ENCODE measurements around the gene RAI1. TPM values are rescaled to one million over a fixed set of nuclear protein-coding genes. Genes with fewer than 3 reads are reported as not detected.

The RAI1 gene
- total and polyA plus RNA-seq, 2 of the 13 experiments (the other 11 are each of a cell fraction or from before 2014, with no cell fraction given), result 3.4 to 5.2 TPM

DNA sequence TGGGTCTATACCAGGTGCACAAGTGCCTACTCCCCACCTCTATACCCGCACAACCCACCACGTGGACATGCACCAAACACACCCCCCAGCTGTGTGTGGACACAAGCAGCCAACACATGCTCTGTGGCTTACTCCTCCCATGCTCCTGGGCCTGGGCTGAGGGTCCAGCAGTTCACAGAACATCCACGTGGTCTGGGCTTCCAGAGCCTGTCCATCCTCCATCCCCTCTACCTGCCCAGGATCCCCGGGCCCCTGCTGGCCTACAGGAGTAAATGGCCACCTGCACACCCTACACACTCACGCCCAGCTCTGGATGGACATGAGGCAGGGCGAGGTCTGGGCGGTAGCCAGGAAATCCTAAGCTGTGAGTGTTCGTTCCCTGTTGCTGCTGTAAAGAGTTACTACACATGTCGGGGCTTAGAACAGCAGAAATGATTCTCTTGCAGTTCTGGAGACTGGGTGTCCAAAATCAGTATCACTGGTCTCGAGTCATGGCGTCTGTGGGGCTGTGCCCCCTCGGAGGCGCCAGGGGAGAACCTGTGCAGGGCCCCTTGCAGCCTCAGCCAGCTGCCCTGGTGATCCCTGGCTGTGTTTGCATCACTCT, 15.0 kb upstream of the RAI1 start (continued):
- TF ChIP-seq, protein P1, sequence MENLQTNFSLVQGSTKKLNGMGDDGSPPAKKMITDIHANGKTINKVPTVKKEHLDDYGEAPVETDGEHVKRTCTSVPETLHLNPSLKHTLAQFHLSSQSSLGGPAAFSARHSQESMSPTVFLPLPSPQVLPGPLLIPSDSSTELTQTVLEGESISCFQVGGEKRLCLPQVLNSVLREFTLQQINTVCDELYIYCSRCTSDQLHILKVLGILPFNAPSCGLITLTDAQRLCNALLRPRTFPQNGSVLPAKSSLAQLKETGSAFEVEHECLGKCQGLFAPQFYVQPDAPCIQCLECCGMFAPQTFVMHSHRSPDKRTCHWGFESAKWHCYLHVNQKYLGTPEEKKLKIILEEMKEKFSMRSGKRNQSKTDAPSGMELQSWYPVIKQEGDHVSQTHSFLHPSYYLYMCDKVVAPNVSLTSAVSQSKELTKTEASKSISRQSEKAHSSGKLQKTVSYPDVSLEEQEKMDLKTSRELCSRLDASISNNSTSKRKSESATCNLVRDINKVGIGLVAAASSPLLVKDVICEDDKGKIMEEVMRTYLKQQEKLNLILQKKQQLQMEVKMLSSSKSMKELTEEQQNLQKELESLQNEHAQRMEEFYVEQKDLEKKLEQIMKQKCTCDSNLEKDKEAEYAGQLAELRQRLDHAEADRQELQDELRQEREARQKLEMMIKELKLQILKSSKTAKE (CRISPR knock-in tag; IDR thresholded peaks at IDR 0.05; ENCODE audit: borderline replicate concordance), result no peak
- TF ChIP-seq ZNF282 (IDR thresholded peaks at IDR 0.05; ENCODE audit: partially characterized antibody) (no peak), SMARCE1 (IDR thresholded peaks at IDR 0.05; ENCODE audit: borderline replicate concordance) (no peak), TOE1 (CRISPR knock-in tag; IDR thresholded peaks at IDR 0.05) (no peak), ZNF644 (CRISPR knock-in tag; IDR thresholded peaks at IDR 0.05; ENCODE audit: low read depth) (no peak), ZFP62 (CRISPR knock-in tag; IDR thresholded peaks at IDR 0.05) (no peak), ZNF264 (CRISPR knock-in tag; IDR thresholded peaks at IDR 0.05) (no peak), ATAD3A (CRISPR knock-in tag; IDR thresholded peaks at IDR 0.05) (no peak), YY1 (IDR thresholded peaks at IDR 0.05; ENCODE audit: insufficient read depth, insufficient replicate concordance, low read depth, low read length) (no peak), ZNF510 (CRISPR knock-in tag; IDR thresholded peaks at IDR 0.05; ENCODE audit: low read depth) (no peak), ZNF446 (CRISPR knock-in tag; IDR thresholded peaks at IDR 0.05) (no peak), ATF7-NPFF (CRISPR knock-in tag; IDR thresholded peaks at IDR 0.05; ENCODE audit: low read depth) (no peak), STAT5B (CRISPR knock-in tag; IDR thresholded peaks at IDR 0.05) (no peak), POLR2G (IDR thresholded peaks at IDR 0.05; ENCODE audit: low read depth, low read length) (no peak), ZNF772 (CRISPR knock-in tag; IDR thresholded peaks at IDR 0.05) (no peak), ZC3H4 (CRISPR knock-in tag; IDR thresholded peaks at IDR 0.05; ENCODE audit: borderline replicate concordance) (no peak)
- TF ChIP-seq, protein P2, sequence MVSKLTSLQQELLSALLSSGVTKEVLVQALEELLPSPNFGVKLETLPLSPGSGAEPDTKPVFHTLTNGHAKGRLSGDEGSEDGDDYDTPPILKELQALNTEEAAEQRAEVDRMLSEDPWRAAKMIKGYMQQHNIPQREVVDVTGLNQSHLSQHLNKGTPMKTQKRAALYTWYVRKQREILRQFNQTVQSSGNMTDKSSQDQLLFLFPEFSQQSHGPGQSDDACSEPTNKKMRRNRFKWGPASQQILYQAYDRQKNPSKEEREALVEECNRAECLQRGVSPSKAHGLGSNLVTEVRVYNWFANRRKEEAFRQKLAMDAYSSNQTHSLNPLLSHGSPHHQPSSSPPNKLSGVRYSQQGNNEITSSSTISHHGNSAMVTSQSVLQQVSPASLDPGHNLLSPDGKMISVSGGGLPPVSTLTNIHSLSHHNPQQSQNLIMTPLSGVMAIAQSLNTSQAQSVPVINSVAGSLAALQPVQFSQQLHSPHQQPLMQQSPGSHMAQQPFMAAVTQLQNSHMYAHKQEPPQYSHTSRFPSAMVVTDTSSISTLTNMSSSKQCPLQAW (CRISPR knock-in tag; IDR thresholded peaks at IDR 0.05), result 0 out of 2 replicates have a peak, but pooled peaks have one; percentile 27
- TF ChIP-seq, protein P3, sequence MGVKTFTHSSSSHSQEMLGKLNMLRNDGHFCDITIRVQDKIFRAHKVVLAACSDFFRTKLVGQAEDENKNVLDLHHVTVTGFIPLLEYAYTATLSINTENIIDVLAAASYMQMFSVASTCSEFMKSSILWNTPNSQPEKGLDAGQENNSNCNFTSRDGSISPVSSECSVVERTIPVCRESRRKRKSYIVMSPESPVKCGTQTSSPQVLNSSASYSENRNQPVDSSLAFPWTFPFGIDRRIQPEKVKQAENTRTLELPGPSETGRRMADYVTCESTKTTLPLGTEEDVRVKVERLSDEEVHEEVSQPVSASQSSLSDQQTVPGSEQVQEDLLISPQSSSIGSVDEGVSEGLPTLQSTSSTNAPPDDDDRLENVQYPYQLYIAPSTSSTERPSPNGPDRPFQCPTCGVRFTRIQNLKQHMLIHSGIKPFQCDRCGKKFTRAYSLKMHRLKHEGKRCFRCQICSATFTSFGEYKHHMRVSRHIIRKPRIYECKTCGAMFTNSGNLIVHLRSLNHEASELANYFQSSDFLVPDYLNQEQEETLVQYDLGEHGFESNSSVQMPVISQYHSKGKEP (CRISPR knock-in tag; IDR thresholded peaks at IDR 0.05), result no peak
- TF ChIP-seq, protein P4, sequence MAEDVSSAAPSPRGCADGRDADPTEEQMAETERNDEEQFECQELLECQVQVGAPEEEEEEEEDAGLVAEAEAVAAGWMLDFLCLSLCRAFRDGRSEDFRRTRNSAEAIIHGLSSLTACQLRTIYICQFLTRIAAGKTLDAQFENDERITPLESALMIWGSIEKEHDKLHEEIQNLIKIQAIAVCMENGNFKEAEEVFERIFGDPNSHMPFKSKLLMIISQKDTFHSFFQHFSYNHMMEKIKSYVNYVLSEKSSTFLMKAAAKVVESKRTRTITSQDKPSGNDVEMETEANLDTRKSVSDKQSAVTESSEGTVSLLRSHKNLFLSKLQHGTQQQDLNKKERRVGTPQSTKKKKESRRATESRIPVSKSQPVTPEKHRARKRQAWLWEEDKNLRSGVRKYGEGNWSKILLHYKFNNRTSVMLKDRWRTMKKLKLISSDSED (CRISPR knock-in tag; IDR thresholded peaks at IDR 0.05), result no peak
- TF ChIP-seq, protein P5, sequence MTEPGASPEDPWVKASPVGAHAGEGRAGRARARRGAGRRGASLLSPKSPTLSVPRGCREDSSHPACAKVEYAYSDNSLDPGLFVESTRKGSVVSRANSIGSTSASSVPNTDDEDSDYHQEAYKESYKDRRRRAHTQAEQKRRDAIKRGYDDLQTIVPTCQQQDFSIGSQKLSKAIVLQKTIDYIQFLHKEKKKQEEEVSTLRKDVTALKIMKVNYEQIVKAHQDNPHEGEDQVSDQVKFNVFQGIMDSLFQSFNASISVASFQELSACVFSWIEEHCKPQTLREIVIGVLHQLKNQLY (CRISPR knock-in tag; IDR thresholded peaks at IDR 0.05), result 0 out of 2 replicates have a peak, but pooled peaks have one; percentile 33
- TF ChIP-seq, protein P6, sequence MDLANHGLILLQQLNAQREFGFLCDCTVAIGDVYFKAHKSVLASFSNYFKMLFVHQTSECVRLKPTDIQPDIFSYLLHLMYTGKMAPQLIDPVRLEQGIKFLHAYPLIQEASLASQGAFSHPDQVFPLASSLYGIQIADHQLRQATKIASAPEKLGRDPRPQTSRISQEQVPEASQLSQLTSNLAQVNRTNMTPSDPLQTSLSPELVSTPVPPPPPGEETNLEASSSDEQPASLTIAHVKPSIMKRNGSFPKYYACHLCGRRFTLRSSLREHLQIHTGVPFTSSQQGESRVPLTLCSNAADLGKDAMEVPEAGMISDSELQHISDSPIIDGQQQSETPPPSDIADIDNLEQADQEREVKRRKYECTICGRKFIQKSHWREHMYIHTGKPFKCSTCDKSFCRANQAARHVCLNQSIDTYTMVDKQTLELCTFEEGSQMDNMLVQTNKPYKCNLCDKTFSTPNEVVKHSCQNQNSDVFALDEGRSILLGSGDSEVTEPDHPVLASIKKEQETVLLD (CRISPR knock-in tag; IDR thresholded peaks at IDR 0.05; ENCODE audit: low read depth), result no peak
- TF ChIP-seq, protein P7, sequence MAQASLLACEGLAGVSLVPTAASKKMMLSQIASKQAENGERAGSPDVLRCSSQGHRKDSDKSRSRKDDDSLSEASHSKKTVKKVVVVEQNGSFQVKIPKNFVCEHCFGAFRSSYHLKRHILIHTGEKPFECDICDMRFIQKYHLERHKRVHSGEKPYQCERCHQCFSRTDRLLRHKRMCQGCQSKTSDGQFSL (CRISPR knock-in tag; IDR thresholded peaks at IDR 0.05), result no peak

Measured in HepG2 (cell line).